H1 (cell line): ENCODE measurements around the gene CDC37. TPM values are rescaled to one million over a fixed set of nuclear protein-coding genes. Genes with fewer than 3 reads are reported as not detected.

ENCODE experiments used
- BACH1 ChIP-seq: IDR thresholded peaks from 2 replicates; pipeline ENCODE4 v1.6.1; 2012; ENCODE audit warnings: low read length, improper control_type of control experiment
- CEBPB ChIP-seq: IDR thresholded peaks from 2 replicates; pipeline ENCODE4 v1.6.1; 2012; ENCODE audit warnings: low read depth, low read length
- CTCF ChIP-seq, 3 experiments: IDR thresholded peaks; 1 replicate in 2 of 3; 2 replicates in 1 of 3; pipeline versions ENCODE4 v1.5.1 to v1.6.1; 2011; ENCODE audit warnings: low read length in 3 of 3, mild to moderate bottlenecking in 3 of 3, inconsistent platforms in 2 of 3, low read depth in 1 of 3, moderate library complexity in 1 of 3; ENCODE audit not compliant: insufficient read depth in 1 of 3; ENCODE audit errors: control extremely low read depth in 1 of 3
- GABPA ChIP-seq: IDR thresholded peaks from 2 replicates; pipeline ENCODE4 v1.6.1; 2011; ENCODE audit warnings: mild to moderate bottlenecking, low read length, moderate library complexity, borderline replicate concordance; ENCODE audit not compliant: insufficient read depth
- HDAC2 ChIP-seq, 2 experiments: fragments of 300-600 bp in 1 of 2; sonication (generic) in 1 of 2; IDR thresholded peaks; 2 replicates each; pipeline ENCODE4 v1.6.1; 2011 to 2012; ENCODE audit warnings: low read depth in 2 of 2, low read length in 2 of 2, mild to moderate bottlenecking in 2 of 2, moderate library complexity in 2 of 2, borderline replicate concordance in 1 of 2, inconsistent platforms in 1 of 2
- JUN ChIP-seq: IDR thresholded peaks from 2 replicates; pipeline ENCODE4 v1.6.1; 2011; ENCODE audit warnings: low read depth, mild to moderate bottlenecking, improper control_type of control experiment, low read length
- JUND ChIP-seq: IDR thresholded peaks from 2 replicates; pipeline ENCODE4 v1.6.1; 2011; ENCODE audit warnings: mild to moderate bottlenecking, improper control_type of control experiment, low read length
- KDM1A ChIP-seq: fragments of 200-600, 300-600 bp; sonication (generic); IDR thresholded peaks from 2 replicates; pipeline ENCODE4 v1.7.1; 2016; ENCODE audit warnings: mild to moderate bottlenecking, low read length, borderline replicate concordance
- MAX ChIP-seq: IDR thresholded peaks from 2 replicates; pipeline ENCODE4 v1.6.1; 2012; ENCODE audit warnings: inconsistent platforms
- PHF8 ChIP-seq: fragments of 200-600 bp; sonication (generic); conservative IDR thresholded peaks from 2 replicates; pipeline ENCODE4 v1.7.1; 2012; ENCODE audit warnings: low read depth, mild to moderate bottlenecking, inconsistent platforms, low read length, moderate library complexity
- RNF2 ChIP-seq: fragments of 200-900, 300-1000 bp; sonication (generic); IDR thresholded peaks from 2 replicates; pipeline ENCODE4 v1.7.1; 2016; ENCODE audit warnings: borderline replicate concordance, low read depth, mild to moderate bottlenecking, antibody characterized with exemption, low read length; ENCODE audit not compliant: poor library complexity, severe bottlenecking; ENCODE audit errors: missing control alignments
- RXRA ChIP-seq: IDR thresholded peaks from 2 replicates; pipeline ENCODE4 v1.6.1; 2011; ENCODE audit warnings: low read depth, mild to moderate bottlenecking, low read length, moderate library complexity; ENCODE audit not compliant: insufficient read depth
- SIX5 ChIP-seq: IDR thresholded peaks from 2 replicates; pipeline ENCODE4 v1.6.1; 2011; ENCODE audit warnings: mild to moderate bottlenecking, low read depth, low read length
- SP1 ChIP-seq: IDR thresholded peaks from 2 replicates; pipeline ENCODE4 v1.6.1; 2011; ENCODE audit warnings: low read depth, low read length
- TBP ChIP-seq: IDR thresholded peaks from 2 replicates; pipeline ENCODE4 v1.6.1; 2011; ENCODE audit warnings: low read depth, low read length, improper control_type of control experiment
- YY1 ChIP-seq: IDR thresholded peaks from 2 replicates; pipeline ENCODE4 v1.6.1; 2011; ENCODE audit warnings: low read depth, mild to moderate bottlenecking, low read length
- polyA plus RNA-seq, 7 experiments: library from polyadenylated mRNA; depleted of rRNA in 3 of 7; stranded (reverse) in 5 of 7; unstranded in 2 of 7; fragments of >200 nt in 5 of 7; fragments of 200-250 nt in 2 of 7; gene quantifications; 1 replicate in 5 of 7; 2 replicates in 1 of 7; 4 replicates in 1 of 7; pipeline versions ENCODE4 v1.2.1 to v1.2.3, GENCODE V29; 2011 to 2013; ENCODE audit warnings: missing spikeins in 2 of 7, mixed read lengths in 2 of 7
- total RNA-seq: library from RNA; stranded (reverse); fragmentation: NEBNext Ultra II Directional; extraction: Animal tissue kit (Norgen Biotek cat#: 25700); gene quantifications from 2 replicates; pipeline ENCODE4 v1.2.1, GENCODE V29; 2021
- TF ChIP-seq, protein P1 (sequence below): IDR thresholded peaks from 2 replicates; pipeline ENCODE4 v1.6.1; 2011; ENCODE audit warnings: low read length, improper control_type of control experiment
- TF ChIP-seq, protein P2 (sequence below): IDR thresholded peaks from 2 replicates; pipeline ENCODE4 v1.6.1; 2012; ENCODE audit warnings: inconsistent platforms

Gene CDC37
- total and polyA plus RNA-seq, 2 of the 8 experiments (the other 6 are each of a cell fraction or from before 2014, with no cell fraction given) = 162 to 181 TPM

DNA sequence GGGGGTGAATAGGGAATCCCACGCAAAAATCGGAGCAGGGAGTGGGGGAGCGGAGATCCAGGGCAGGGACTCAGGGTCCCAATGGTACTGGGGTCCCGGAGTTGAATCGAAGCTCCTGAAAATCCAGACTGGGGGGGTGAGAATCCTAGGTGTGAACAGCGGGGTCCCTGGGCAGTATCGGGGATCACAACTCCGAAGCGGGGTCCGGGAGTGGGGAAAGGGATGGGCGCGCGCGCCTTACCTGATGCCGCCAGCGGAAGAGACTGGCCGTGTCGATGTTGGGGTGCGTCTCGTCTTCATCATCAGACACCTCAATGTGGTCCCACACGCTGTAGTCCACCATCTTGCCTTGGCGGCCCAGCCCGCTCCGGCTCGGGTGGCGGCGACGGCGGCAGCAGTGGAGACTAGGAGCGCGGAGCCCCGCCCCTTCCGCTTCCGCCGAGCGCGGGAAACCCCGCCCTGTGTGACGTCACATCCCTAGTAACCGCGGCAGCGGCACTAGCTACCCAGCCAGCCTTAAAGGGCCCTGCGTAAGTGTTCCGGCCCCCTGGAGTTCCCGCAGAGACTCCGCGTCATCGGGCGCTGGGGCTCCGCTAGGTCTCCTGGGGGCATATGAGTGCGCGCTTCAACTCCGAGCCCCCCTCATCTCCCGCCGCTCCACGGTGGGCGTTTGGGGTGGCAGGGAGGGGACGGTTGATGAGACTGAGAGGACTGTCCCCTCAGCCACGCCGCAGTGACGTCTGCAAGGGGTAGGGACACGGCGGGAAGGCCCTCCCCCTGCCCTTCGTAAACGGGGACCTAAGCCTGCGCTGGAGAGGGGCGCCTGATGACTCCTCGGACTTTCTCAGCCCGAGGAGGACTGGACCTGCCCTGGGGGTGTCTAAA is at the start of gene CDC37 (continued):
- TF ChIP-seq JUND = 0 out of 2 replicates have a peak, but pooled peaks have one; percentile 24
- TF ChIP-seq HDAC2 (IDR thresholded peaks at IDR 0.05; ENCODE audit: borderline replicate concordance in 1 of 2, low read depth in 2 of 2, low read length in 2 of 2) = peak in 1 of 2 experiments; percentile 87; a peak in 3 of 4 replicates
- 0 out of 2 replicates have a peak, but pooled peaks have one; percentile 9 for TF ChIP-seq SIX5
- TF ChIP-seq, protein P1, sequence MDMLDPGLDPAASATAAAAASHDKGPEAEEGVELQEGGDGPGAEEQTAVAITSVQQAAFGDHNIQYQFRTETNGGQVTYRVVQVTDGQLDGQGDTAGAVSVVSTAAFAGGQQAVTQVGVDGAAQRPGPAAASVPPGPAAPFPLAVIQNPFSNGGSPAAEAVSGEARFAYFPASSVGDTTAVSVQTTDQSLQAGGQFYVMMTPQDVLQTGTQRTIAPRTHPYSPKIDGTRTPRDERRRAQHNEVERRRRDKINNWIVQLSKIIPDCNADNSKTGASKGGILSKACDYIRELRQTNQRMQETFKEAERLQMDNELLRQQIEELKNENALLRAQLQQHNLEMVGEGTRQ = no peak
- no peak for TF ChIP-seq CEBPB
- peak; percentile 91 for TF ChIP-seq PHF8
- TF ChIP-seq BACH1 = no peak
- peak; percentile 52; the same call in 1 of the 2 replicates for TF ChIP-seq SP1
- TF ChIP-seq, protein P2, sequence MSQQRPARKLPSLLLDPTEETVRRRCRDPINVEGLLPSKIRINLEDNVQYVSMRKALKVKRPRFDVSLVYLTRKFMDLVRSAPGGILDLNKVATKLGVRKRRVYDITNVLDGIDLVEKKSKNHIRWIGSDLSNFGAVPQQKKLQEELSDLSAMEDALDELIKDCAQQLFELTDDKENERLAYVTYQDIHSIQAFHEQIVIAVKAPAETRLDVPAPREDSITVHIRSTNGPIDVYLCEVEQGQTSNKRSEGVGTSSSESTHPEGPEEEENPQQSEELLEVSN = no peak
- TF ChIP-seq MAX = peak; percentile 35; the same call in 1 of the 2 replicates
- TF ChIP-seq YY1 = peak; percentile 89
- TF ChIP-seq GABPA = peak; percentile 91; the same call in 1 of the 2 replicates
- no peak for TF ChIP-seq RNF2
- TF ChIP-seq JUN = no peak
- TF ChIP-seq RXRA = no peak
- TF ChIP-seq KDM1A = no peak
- peak; percentile 61; the same call in 1 of the 2 replicates for TF ChIP-seq TBP
- peak in 2 of 3 experiments; percentile 0 to 10; a peak in 2 of 4 replicates for TF ChIP-seq CTCF (IDR thresholded peaks at IDR 0.05; ENCODE audit: control extremely low read depth in 1 of 3, insufficient read depth in 1 of 3, low read depth in 1 of 3, low read length in 3 of 3)
